Motor neuron (in vitro differentiated cells): ENCODE measurements around the gene ABHD4. TPM values are rescaled to one million over a fixed set of nuclear protein-coding genes. Genes with fewer than 3 reads are reported as not detected.
"Not testable (repeated sequence)": the region's sequence is repeated elsewhere in the genome, so short reads cannot be mapped to it uniquely, and the experiment has no call there.

Experiments
- ATAC-seq, 8 experiments: fragments of 200-7000 bp; cut with Tn5 transposase; replicated peaks in 6 of 8; 2 replicates each; pipeline ENCODE4 v1.8.0; 2021; ENCODE audit warnings: mild to moderate bottlenecking in 8 of 8, moderate library complexity in 8 of 8
- H3K27ac ChIP-seq, 2 donors: fragments of 250-450 bp; sonication (Bioruptor Pico); 2 replicates each; pipeline ENCODE4 v1.9.0; 2021; ENCODE audit warnings: antibody characterized with exemption in 2 of 2, mild to moderate bottlenecking in 2 of 2, moderate library complexity in 1 of 2
- H3K4me1 ChIP-seq, 2 donors: fragments of 250-450 bp; sonication (Bioruptor Pico); replicated peaks in 1 of 2; 2 replicates each; pipeline ENCODE4 v1.6.1; 2021; ENCODE audit warnings: antibody characterized with exemption in 2 of 2, mild to moderate bottlenecking in 2 of 2, moderate library complexity in 1 of 2
- H3K4me3 ChIP-seq, 5 donors: fragments of 250-450 bp; sonication (Bioruptor Pico); 2 replicates each; pipeline ENCODE4 v1.9.0; 2021; ENCODE audit warnings: antibody characterized with exemption in 5 of 5, mild to moderate bottlenecking in 5 of 5, moderate library complexity in 4 of 5
- WGBS, 10 experiments: fragments of 450-650 bp; shearing (Covaris generic); methylation state at CpG; one replicate each; pipeline ENCODE4 v1.0.0; 2022; 5-methylcytosine and 5-hydroxymethylcytosine counted together
- in situ Hi-C, 9 experiments: fragments of 400-800 bp; cut with MboI; loops; one replicate each; pipeline ENCODE4 v1.15.0; 2021; ENCODE audit warnings: low sequenced_read_pairs in 9 of 9, low pct_unique_long_range_greater_than_20kb in 2 of 9; ENCODE audit not compliant: unreplicated experiment in 9 of 9
- total RNA-seq, 8 experiments: library from RNA; unstranded; fragments of 300-600 nt; gene quantifications; 2 replicates each; pipeline versions ENCODE4 v1.2.3 to v1.2.4, GENCODE V29; 2022

The ABHD4 gene
- total RNA-seq, 8 experiments from 2014 or later = 4.5 to 30.0 (median 13.5) TPM

- Histone ChIP-seq H3K4me1 (peaks cover 8 to 12% of the 10 kb centered on the region in 2 donors), H3K27ac (no peak overlapping the region), H3K4me3 (no peak overlapping the region)
- WGBS, 10 experiments = 57 to 100% (median 67%) methylated on average over 1 to 3 of the region's 3 CpGs; no CpG with 5 or more reads in 5 of the 10 experiments
- in situ Hi-C loops = loop anchor here in 3 of 9 experiments (10.0 to 25.0 kb wide), 3 partner anchors 75 to 282 kb away; partner anchors contain the start of gene LRP10 (in 1 of the 3)
- peak in 1 of 8 experiments; percentile 28 for ATAC-seq
Observed at GRCh38 chr14:22579881-22580280, 18.2 kb upstream of the ABHD4 start.

- WGBS, 10 experiments = 40 to 100% (median 75%) methylated on average over 1 to 2 of the region's 2 CpGs; no CpG with 5 or more reads in 6 of the 10 experiments
Observed at GRCh38 chr14:22580625-22581024, 17.5 kb upstream of the ABHD4 start.

GRCh38 chr14:22583994-22584393 lies 14.1 kb upstream of the ABHD4 start:
- 25 to 100% (median 93%) methylated on average over 1 of the region's 1 CpG; no CpG with 5 or more reads in 4 of the 10 experiments for WGBS, 10 experiments
- in situ Hi-C loops = loop anchor here in 1 of 9 experiments (25.0 kb wide), 1 partner anchor 278 kb away; the partner anchor contains the start of gene LRP10
- Histone ChIP-seq H3K27ac (no peak overlapping the region), H3K4me1 (peaks cover 23 to 25% of the 10 kb centered on the region in 2 donors), H3K4me3 (no peak overlapping the region)
- no peak for ATAC-seq

More at GRCh38 chr14:22580625-22581024, 17.5 kb upstream of the ABHD4 start:
- in situ Hi-C loops = loop anchor here in 1 of 9 experiments (25.0 kb wide), 1 partner anchor 282 kb away; the partner anchor contains the start of gene LRP10
- H3K4me1 ChIP-seq = peaks cover 10 to 12% of the 10 kb centered on the region in 2 donors
- no peak for ATAC-seq
- no peak overlapping the region for H3K27ac ChIP-seq
- H3K4me3 ChIP-seq = no peak overlapping the region

- ATAC-seq = no peak
- H3K4me3 ChIP-seq = peak overlapping the region in 3 of 5 donors; percentile 64 to 85 (median 65)
- H3K27ac ChIP-seq = no peak overlapping the region
- in situ Hi-C loops = loop anchor here in 1 of 9 experiments (25.0 kb wide), 1 partner anchor 275 kb away; the partner anchor contains the start of gene LRP10
- peaks cover 25 to 26% of the 10 kb centered on the region in 2 donors for H3K4me1 ChIP-seq
- 60 to 100% (median 92%) methylated on average over 1 to 5 of the region's 5 CpGs; no CpG with 5 or more reads in 1 of the 10 experiments for WGBS, 10 experiments
Observed at GRCh38 chr14:22587247-22587646, 10.9 kb upstream of the ABHD4 start.

GRCh38 chr14:22587677-22588422 lies 10.2 kb upstream of the ABHD4 start:
- peak overlapping the region; percentile 58 to 87 (median 65) for H3K4me3 ChIP-seq
- 57 to 89% (median 71%) methylated on average over 1 to 10 of the region's 10 CpGs for WGBS, 10 experiments
- peaks cover 25 to 26% of the 10 kb centered on the region in 2 donors for H3K4me1 ChIP-seq
- in situ Hi-C loops = loop anchor here in 1 of 9 experiments (25.0 kb wide), 1 partner anchor 274 kb away; the partner anchor contains the start of gene LRP10
- H3K27ac ChIP-seq = peak overlapping the region in 1 of 2 donors; percentile 94
- ATAC-seq = not testable (repeated sequence)

GRCh38 chr14:22588526-22589095 lies 9.5 kb upstream of the ABHD4 start:
- WGBS, 10 experiments = 0 to 32% (median 3%) methylated on average over 2 to 10 of the region's 17 CpGs
- peak overlapping the region; percentile 58 to 87 (median 65) for H3K4me3 ChIP-seq
- no peak for ATAC-seq
- peaks cover 25 to 26% of the 10 kb centered on the region in 2 donors for H3K4me1 ChIP-seq
- peak overlapping the region; percentile 64 to 94 for H3K27ac ChIP-seq
- in situ Hi-C loops = loop anchor here in 1 of 9 experiments (25.0 kb wide), 1 partner anchor 274 kb away; the partner anchor contains the start of gene LRP10

- Histone ChIP-seq H3K27ac (peak within 1 kb of the TSS; percentile 88 to 94), H3K4me3 (peak within 1 kb of the TSS; percentile 58 to 87 (median 65)), H3K4me1 (peaks cover 24 to 25% of the 10 kb centered on the region in 2 donors)
- WGBS, 10 experiments = 0 to 13% (median 0%) methylated on average over 1 to 30 of the region's 44 CpGs; no CpG with 5 or more reads in 4 of the 10 experiments
- ATAC-seq = peak; percentile 92 to 99 (median 98)
- in situ Hi-C loops = loop anchor here in 1 of 9 experiments (25.0 kb wide), 1 partner anchor 273 kb away; the partner anchor contains the start of gene LRP10
Observed at GRCh38 chr14:22589096-22589839, 8.8 kb upstream of the ABHD4 start, which contains the start of gene DAD1. TSS of gene DAD1 (minus strand) at chr14:22589224. CDS start at chr14:22589157, 67 bp downstream.

GRCh38 chr14:22593189-22593588 lies 4.9 kb upstream of the ABHD4 start:
- no peak overlapping the region for H3K4me3 ChIP-seq
- peaks cover 5 to 7% of the 10 kb centered on the region in 2 donors for H3K4me1 ChIP-seq
- no peak for ATAC-seq
- in situ Hi-C loops = loop anchor here in 1 of 9 experiments (25.0 kb wide), 1 partner anchor 269 kb away; the partner anchor contains the start of gene LRP10
- H3K27ac ChIP-seq = no peak overlapping the region
- 21 to 92% (median 45%) methylated on average over 1 to 3 of the region's 3 CpGs; no CpG with 5 or more reads in 4 of the 10 experiments for WGBS, 10 experiments

- in situ Hi-C loops = loop anchor here in 1 of 9 experiments (25.0 kb wide), 1 partner anchor 269 kb away; the partner anchor contains the start of gene LRP10
Observed at GRCh38 chr14:22593601-22594000, 4.5 kb upstream of the ABHD4 start.

GRCh38 chr14:22594156-22594716 lies 3.9 kb upstream of the ABHD4 start:
- ATAC-seq = no peak
- peaks cover 8 to 9% of the 10 kb centered on the region in 2 donors for H3K4me1 ChIP-seq
- no peak overlapping the region for H3K27ac ChIP-seq
- no peak overlapping the region for H3K4me3 ChIP-seq
- WGBS, 10 experiments = 60 to 89% (median 69%) methylated on average over 1 to 4 of the region's 4 CpGs; no CpG with 5 or more reads in 2 of the 10 experiments
- in situ Hi-C loops = loop anchor here in 1 of 9 experiments (25.0 kb wide), 1 partner anchor 268 kb away; the partner anchor contains the start of gene LRP10

More at GRCh38 chr14:22593601-22594000, 4.5 kb upstream of the ABHD4 start:
- Histone ChIP-seq H3K4me3 (no peak overlapping the region), H3K27ac (no peak overlapping the region), H3K4me1 (peaks cover 5 to 7% of the 10 kb centered on the region in 2 donors)
- 63 to 100% (median 89%) methylated on average over 1 to 2 of the region's 2 CpGs; no CpG with 5 or more reads in 6 of the 10 experiments for WGBS, 10 experiments
- no peak for ATAC-seq

GRCh38 chr14:22596354-22596879 lies 1.7 kb upstream of the ABHD4 start:
- WGBS, 10 experiments = 0 to 79% (median 56%) methylated on average over 1 to 3 of the region's 3 CpGs; no CpG with 5 or more reads in 4 of the 10 experiments
- ATAC-seq = no peak
- no peak overlapping the region for H3K4me3 ChIP-seq
- H3K4me1 ChIP-seq = peaks cover 4 to 5% of the 10 kb centered on the region in 2 donors
- H3K27ac ChIP-seq = no peak overlapping the region
- in situ Hi-C loops = loop anchor here in 1 of 9 experiments (25.0 kb wide), 1 partner anchor 266 kb away; the partner anchor contains the start of gene LRP10
